GM19240 (cell line): ENCODE data around the gene WFIKKN2.

Experiments
- DNase-seq: peaks from one replicate; pipeline ENCODE4 v3.0.0; 2011; ENCODE audit warnings: low spot score; ENCODE audit not compliant: insufficient read length

Gene WFIKKN2

DNA sequence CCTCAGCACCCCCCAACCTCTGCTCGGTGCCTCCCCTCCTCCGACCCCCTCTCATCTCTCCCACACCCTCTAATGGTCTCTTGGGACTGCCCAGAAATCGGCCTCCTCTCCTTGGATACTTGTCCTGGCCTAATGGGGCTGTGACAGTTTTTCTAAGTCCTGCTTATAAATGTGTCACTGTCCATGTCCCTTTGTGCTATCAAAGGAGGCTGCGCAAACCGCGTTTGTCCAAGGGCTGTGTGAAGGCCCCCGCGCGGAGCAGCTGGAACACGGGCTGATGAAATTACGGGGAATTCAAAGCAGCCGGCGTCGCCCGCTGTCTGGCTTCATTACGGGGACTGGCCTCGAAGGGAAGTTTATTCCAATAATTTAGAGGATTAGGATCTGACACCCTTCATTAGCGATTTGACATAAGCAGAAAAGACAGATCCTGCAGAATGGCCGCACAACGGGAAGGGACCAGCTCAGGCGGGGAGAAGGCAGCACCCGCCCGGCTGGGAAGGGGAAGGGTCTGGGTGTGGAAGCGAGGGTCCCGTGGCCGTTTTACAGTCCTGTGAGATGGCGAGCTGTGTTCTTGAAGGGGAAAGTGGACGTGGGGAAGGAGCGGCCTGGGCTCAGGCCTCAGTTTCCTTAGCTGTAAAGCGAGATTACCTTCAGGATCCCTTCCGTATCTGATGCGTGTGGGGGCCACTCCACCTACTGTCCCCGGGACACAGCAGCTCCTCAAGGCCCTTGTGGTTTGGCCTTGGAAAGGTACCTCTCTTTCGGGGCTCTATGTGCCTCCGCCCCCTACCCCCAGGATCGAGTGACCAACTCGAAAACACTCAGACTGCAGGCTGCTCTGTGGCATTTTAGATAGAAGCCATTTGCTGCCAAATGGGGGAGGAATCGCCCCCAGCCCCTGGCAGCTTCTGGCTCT is 1.6 kb upstream of the WFIKKN2 start:
- DNase-seq: no peak

DNA sequence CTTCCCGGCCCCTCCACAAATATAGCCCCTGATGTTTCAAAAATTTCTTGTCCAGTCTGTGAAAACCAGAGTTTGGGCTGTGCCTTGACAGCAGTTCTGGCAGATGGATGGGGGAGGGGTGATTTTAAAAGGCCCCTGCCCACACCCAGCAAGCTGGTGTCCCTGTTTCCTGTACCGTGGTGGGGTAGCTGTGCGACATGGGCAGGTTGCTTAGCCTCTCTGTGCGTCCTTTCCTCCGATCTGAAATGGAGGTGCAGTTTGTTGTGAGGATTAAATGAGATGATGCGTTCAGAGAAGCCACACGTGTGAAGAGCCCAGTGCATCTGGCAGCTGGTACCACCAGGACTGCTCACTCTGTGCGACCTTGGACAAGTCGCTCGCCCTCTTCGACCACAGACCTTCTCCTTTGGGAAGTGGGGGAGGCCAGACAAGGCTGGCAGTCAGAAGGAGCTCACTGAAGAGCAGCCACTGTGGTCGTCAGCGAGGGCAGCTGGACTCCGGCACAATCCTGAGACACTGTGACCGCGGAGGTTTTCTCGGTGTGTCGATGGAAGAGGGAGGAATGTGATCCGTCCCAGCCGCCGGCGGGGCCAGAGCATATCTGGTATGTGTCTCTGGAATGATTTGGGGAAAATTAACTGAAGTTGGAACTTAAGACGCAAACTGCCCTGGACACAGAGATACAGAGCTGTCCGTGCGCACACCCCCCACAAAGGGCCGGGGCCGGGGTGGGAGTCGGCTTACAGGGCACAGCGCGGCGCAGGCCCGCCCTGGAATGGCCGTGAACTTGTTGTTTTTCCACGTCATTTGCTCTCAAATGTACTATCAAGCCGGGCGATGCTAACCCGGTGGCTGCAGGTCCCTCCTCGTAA is 721 bp upstream of the WFIKKN2 start:
- DNase-seq: no peak

DNA sequence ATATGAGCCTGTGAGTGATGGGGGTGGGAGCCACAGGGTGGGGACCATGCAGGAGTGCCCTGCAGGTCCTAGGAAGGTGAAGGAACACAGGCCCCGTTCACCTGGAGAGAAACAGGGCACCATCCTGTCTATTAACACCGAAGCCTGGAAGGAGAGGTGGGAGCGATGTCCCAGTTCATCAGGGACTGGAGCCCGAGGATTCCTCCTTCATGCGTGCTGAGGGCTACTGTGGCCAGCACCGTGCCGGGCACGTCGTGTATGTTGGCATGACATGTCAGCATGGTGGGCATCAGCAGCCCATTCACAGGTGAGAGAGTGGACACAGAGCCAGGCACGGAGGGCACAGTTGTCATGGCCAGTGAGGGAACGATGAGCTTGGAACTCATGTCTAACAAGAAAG is 1.4 kb downstream of the WFIKKN2 start:
- DNase-seq: no peak

DNA sequence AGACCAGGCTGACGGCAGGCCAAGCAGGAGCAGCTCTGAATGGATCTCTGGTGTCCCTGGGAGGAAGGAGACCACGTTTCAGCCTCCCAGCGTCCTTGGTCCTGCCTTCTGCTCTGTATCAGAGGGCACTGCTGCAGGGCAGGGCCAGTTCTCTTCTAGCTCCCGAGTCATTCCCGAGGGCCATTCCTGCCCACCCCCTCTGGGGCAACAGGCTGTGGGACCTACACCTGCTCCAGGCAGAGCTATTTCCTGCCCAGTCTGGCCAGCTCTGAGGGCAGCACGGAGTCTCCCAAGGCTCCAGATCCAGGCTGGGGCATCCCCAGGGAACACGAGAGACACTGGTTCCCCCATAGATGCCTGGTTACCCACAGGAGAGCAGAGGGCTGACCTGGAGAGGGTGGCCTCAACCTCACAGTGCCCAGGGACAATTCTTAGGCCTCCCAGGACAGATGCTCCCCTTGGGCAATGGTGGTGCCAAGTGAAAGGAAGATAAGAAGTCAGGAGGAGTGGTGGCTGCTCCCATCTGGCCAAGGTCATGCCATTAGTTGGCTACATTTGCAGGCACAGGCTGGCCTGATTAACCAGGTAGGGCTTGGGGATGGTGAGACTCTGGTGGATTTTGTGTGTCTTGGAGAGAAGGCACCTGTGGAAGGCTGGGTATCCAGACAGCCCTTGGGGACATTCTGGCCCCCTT is 2.0 kb downstream of the WFIKKN2 start:
- DNase-seq: no peak

DNA sequence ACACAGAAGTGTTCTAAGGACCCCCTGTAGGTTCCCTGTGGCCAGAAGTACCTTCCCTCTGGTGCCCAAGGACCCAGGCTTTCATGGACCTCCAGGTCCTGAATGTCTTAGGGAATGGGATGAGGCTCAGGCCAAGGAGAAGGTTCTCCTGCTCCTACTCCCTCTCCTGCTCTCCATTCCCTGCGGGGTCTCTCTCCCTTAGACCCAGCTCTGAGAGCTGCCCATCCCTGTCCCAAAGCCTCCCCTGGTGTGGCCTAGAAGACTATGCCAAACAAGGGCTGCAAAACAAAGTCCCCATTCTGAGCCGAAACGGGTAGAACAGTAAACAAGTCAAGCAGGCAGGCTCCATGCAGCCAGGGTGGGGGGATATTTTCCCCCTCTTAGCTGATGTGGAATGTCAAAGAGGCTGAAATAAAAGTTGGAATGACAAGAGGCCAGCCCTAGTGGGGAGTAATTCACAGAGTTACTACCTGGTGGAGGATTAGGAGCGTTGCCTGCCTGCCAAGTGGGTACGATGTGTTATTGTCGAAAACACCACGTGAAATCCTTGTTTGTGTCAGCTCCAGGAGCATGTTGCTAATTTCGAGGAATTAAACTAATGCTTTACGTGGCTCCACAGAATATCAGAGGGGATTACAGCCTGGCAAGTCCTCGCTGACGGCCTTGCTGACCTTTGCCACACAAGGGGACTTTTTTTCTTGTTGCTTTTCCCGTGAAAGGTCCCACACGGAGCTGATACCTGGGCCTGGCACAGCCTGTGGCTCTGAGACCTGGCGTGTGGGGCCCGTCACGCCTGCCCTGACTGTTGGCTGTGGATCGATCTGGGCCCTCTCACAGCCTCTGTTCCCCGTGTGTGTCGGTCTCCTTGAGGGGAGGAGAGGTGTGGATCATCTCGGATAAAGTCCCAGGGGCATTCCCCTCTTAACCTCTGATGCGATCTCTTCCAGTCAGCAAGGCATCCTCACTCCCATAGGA is 2.9 kb downstream of the WFIKKN2 start:
- DNase-seq: no peak

DNA sequence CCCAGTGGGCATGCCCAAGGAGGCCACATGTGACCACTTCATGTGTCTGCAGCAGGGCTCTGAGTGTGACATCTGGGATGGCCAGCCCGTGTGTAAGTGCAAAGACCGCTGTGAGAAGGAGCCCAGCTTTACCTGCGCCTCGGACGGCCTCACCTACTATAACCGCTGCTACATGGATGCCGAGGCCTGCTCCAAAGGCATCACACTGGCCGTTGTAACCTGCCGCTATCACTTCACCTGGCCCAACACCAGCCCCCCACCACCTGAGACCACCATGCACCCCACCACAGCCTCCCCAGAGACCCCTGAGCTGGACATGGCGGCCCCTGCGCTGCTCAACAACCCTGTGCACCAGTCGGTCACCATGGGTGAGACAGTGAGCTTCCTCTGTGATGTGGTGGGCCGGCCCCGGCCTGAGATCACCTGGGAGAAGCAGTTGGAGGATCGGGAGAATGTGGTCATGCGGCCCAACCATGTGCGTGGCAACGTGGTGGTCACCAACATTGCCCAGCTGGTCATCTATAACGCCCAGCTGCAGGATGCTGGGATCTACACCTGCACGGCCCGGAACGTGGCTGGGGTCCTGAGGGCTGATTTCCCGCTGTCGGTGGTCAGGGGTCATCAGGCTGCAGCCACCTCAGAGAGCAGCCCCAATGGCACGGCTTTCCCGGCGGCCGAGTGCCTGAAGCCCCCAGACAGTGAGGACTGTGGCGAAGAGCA is 4.4 kb downstream of the WFIKKN2 start:
- DNase-seq: no peak

DNA sequence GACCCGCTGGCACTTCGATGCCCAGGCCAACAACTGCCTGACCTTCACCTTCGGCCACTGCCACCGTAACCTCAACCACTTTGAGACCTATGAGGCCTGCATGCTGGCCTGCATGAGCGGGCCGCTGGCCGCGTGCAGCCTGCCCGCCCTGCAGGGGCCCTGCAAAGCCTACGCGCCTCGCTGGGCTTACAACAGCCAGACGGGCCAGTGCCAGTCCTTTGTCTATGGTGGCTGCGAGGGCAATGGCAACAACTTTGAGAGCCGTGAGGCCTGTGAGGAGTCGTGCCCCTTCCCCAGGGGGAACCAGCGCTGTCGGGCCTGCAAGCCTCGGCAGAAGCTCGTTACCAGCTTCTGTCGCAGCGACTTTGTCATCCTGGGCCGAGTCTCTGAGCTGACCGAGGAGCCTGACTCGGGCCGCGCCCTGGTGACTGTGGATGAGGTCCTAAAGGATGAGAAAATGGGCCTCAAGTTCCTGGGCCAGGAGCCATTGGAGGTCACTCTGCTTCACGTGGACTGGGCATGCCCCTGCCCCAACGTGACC is 5.0 kb downstream of the WFIKKN2 start:
- DNase-seq: no peak

DNA sequence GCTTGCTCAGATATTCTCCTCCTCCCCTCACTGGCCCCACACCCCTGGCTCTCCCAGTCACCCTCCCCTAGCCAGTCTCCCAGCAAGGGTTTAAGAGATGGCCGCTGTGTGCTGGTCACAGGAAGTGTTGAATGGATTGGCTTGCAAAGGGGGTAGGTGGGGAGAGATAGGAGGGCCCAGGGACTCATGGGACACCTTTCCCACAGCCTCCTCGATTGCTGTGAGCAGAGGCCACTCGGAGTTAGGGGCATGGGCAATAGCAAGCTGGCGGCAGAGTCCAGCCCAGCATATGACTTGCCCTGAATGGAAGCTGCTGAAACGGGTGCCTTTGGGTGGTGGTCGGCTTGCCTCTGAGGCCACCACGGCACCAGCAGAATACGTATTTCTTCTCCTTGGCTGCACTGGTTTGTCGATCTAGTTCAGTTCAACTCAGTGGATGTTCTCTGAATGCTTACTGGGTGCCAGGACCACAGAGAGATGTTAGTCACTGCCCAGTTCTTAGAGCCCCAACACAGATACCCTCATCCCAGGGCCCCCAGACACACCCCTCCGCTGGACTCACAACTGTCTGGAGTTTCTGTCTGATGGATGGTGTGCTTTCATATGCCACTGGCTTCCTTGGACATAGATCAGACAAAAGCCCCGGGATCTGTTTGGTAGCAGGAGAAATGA is 6.0 kb downstream of the WFIKKN2 start:
- no peak for DNase-seq

DNA sequence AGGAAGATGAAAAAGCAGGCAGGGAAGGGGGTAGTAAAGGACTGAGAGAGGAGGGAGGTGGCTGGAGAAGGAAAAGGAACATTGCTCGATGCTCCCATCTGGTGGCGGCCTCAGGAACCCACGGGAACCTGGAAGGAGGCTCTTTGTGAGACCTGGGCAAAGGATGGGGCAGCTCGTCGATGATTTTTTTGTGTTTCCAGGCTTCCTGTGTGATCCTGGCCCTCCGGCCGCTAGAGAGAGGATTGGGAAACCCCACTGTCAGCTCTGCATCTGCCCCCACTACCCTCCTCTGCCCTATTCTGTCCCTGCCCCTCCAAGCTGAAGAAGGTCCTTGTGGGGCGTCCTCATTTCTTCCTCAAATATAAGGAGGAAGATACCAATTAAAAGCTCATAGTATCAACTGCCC is 6.6 kb downstream of the WFIKKN2 start:
- peak; percentile 75 for DNase-seq

DNA sequence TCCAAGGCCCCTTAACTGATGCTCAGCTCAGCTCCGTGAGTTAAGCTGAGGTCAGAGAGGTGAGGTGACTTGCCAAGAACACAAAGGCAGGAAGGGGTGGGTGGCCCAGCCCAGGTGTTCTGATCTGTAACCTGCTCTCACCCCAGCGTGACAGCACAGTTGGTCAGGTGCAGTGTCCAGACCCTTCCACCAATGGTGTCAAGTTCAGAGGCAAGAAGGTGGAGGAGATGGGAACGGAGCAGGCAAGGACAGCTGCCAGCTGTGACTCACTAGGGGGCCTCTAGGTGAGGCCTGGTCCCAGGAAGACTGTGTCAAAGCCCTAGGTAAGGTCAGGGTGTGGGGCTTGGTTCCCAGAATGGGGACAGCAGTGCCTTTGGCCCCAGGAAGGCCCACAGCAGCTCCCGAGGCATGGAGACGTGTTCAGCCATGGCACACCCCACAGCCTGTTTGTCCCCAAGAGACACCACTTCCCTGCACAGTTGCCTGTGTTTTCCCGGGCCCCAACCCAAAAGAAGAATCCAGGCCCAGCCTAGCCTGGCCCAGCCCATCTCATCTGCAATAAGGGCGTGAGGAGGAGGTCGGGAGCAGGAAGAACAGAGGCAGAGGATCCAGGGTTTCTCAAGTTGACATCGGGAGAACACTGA is 7.2 kb downstream of the WFIKKN2 start:
- DNase-seq: no peak

DNA sequence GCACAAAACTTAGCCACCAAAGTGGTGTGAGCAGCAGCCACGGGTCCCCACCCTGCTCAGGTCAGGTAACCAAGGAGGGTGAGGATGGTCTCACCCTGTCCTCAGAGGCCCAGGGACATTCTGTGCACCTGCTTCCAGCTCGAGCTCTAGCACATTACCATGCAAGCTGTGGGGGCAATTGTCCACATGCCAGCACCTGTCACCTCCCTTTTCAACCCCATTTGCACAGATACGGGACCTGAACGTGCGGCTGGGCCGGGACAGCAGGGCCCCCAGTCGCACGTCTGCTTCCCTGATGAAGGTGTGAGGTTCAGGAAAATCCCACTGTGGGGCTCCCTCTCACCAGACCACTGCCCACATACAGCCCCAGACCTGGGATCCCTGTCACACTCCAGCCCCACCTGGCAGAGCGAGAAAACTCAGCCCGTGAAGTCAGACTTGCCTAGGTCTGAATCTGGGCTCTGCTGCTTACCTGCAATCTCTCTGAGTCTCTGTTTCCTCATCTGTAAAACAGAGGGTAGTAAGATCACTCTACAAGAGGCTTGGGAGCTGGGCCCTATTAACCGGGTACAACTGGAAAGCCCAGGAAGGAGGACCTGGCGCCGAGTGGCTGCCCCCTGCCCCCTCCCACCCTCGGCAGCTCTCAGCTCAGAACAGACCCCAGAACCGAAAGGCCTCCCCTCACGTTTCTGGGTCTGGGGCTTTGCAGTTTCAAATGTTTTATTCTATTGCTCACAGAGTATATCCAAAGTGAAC is 7.9 kb downstream of the WFIKKN2 start:
- no peak for DNase-seq

DNA sequence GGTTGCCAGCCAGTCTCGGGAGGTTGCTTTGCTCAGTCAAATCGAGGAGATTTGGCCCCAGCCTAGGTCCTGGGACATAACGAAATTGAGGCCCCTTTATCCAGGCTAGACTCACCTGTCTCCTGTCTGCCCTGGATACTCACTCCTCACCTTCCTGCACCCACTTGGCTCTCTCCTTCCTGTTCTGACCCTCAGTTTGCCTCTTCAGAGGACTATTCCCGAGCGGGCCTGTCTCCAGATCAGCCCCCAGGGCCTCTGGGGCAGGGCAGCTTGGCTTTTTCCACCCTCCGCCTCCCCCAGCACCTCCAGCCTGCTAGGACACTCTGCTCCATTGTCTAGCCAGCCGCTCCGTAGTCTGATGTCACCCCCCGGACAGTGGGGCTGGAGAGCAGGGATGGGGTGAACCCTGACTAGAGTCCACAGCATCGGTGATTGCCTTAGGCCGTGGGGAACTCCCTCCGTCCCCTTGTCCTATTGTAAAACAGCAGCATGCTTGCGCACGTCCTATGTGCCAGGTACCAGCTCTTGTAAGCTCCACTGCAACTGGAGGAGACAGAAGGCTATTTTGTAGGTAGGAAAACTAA is 8.8 kb downstream of the WFIKKN2 start:
- no peak for DNase-seq

DNA sequence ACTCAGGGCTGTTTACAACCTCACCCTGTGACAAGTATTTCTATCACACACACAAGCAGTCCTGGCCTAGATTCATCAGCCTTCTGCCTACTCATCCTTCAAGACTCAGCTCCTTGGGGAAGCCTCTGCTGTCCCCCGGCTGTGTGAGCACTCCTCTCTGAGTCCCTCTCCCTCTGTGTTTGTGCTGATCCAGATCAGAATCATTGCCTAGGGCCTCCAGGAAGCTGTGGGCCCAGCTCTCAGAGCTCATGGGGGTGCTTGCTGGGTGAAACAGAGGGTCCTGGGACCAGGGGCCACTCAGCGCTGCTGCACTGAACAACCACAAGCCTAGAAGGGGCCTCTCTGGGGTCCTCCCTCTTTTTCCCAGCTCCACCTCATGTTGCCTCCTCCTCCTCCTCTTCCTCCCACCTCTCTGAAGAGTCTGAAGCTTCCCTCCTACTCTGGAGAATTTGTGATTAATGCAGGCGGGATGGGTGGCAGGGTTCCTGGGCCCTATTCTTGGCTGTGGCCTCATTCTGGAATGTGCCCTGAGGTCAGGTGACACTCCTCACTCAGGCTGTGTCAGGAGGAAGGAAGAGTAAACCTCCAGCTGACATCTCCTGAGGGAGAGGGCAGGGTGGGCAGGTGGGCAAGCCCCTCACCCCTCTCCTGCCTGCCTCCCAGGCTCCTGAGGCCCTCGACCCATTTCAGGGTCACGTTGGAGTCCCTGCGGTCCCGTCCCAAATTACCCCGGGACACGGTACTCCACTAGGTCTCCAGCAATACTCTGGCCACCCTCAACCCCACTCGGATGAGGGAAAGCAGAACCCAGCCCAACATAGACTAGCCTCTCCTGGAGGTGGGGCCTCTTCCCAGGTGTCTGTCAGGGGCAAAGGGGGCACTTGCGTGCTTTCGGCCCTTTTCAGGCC is 10.1 kb downstream of the WFIKKN2 start:
- no peak for DNase-seq

DNA sequence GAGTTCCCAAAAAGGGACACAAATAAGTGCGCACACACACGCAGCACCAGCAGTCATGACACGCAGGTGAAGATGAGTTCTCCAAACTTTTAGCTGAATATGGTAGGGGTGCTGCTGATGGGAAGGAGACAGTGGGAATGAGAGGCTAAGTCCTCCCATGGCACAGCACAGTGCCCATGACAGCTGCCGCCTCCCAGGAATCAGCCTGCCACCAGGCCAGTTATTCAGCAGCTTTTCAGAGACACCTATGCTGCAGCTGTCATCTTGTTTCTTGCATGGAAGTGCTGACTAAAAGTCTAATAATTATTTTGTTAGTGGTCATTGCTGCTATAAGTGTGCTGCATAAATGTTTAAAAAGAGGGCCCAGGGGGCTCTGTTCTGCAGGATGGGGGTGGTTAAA is 12.2 kb downstream of the WFIKKN2 start:
- no peak for DNase-seq

DNA sequence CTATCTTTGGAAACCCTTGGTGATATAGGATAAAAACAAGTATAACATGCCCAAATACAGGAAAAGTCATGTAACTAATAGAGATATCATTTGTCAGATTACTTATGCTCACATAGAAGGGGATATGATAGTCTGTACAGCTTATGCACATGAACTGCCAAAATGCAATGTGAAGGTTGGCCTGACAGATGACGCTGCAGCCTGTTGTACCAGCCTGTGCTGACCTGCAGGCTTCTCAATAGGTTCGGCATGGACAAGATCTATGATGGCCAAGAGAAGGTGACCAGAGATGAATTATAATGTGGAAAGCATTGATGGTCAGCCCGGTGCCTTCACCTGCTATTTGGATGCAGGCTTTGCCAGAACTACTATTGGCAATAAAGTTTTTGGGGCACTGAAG is 12.7 kb downstream of the WFIKKN2 start:
- no peak for DNase-seq

DNA sequence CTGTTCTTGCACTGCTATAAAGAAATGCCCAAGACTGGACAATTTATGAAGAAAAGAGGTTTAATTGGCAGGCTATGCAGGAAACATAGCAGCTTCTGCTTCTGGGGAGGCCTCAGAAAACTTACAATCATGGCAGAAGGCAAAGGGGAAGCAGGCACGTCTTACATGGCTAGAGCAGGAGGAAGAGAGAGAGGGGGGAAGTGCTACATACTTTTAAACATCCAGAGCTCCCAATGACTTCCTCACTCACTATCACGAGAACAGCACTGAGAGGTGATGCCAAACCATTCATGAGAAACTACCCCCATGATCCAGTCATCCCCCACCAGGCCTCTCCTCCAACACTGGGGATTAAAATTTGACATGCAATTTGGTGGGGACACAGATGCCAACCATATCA is 13.3 kb downstream of the WFIKKN2 start:
- no peak for DNase-seq
